ENCODE data around the gene CEP89.
A peak's percentile ranks its signal among the peaks of the same experiment; 100 is the strongest.
"Not testable (repeated sequence)": the region's sequence is repeated elsewhere in the genome, so short reads cannot be mapped to it uniquely, and the experiment has no call there.

Gene CEP89

GRCh38 chr19:32971715-32972540 is at the start of gene CEP89, which contains the start of gene FAAP24:
Gene CEP89 (minus strand): TSS chr19:32971958. CDS start chr19:32971874, 84 bp downstream.
Gene FAAP24 (plus strand): TSS chr19:32972242. CDS start chr19:32973197, 955 bp downstream.
- DNase-seq: peak; percentile 99

- DNase-seq: not testable (repeated sequence)
Observed at GRCh38 chr19:33010891-33011290, 39.1 kb upstream of the CEP89 start.

- no peak for DNase-seq
Observed at GRCh38 chr19:33008738-33009137, 37.0 kb upstream of the CEP89 start.

GRCh38 chr19:33005440-33005839 is 33.7 kb upstream of the CEP89 start:
- no peak for DNase-seq

- DNase-seq: not testable (repeated sequence)
Observed at GRCh38 chr19:33003424-33004024, 31.8 kb upstream of the CEP89 start.

GRCh38 chr19:33002126-33002865 is 30.5 kb upstream of the CEP89 start:
- peak; percentile 2 for DNase-seq

GRCh38 chr19:33000910-33001309 is 29.2 kb upstream of the CEP89 start:
- no peak for DNase-seq

GRCh38 chr19:33000510-33000909 is 28.8 kb upstream of the CEP89 start:
- DNase-seq: no peak

- no peak for DNase-seq
Observed at GRCh38 chr19:32998722-32999121, 27.0 kb upstream of the CEP89 start.

- no peak for DNase-seq
Observed at GRCh38 chr19:32997716-32998355, 26.1 kb upstream of the CEP89 start.

- DNase-seq: not testable (repeated sequence)
Observed at GRCh38 chr19:32997061-32997464, 25.3 kb upstream of the CEP89 start.

GRCh38 chr19:32995966-32996365 is 24.2 kb upstream of the CEP89 start:
- not testable (repeated sequence) for DNase-seq

GRCh38 chr19:32988724-32989123 is 17.0 kb upstream of the CEP89 start:
- DNase-seq: no peak

GRCh38 chr19:32988254-32988653 is 16.5 kb upstream of the CEP89 start:
- not testable (repeated sequence) for DNase-seq

GRCh38 chr19:32982488-32982887 is 10.7 kb upstream of the CEP89 start:
- DNase-seq: not testable (repeated sequence)

GRCh38 chr19:32979807-32980206 is 8.0 kb upstream of the CEP89 start:
- DNase-seq: not testable (repeated sequence)

GRCh38 chr19:32977813-32978212 is 6.1 kb upstream of the CEP89 start:
- not testable (repeated sequence) for DNase-seq

- DNase-seq: no peak
Observed at GRCh38 chr19:32977280-32977679, 5.5 kb upstream of the CEP89 start.

GRCh38 chr19:32976223-32976805 is 4.6 kb upstream of the CEP89 start:
- DNase-seq: peak; percentile 59

GRCh38 chr19:32971012-32971595 is 654 bp downstream of the CEP89 start:
- DNase-seq: no peak

- DNase-seq: no peak
Observed at GRCh38 chr19:32969549-32969948, 2.2 kb downstream of the CEP89 start.

- DNase-seq: no peak
Observed at GRCh38 chr19:32966750-32967149, 5.0 kb downstream of the CEP89 start.
